ENCODE measurements around the gene ASTN1. TPM values are rescaled to one million over a fixed set of nuclear protein-coding genes. Genes with fewer than 3 reads are reported as not detected.

ASTN1 gene
- polyA plus RNA-seq, 1 experiment = 0.09 TPM

- Histone ChIP-seq H3K9me3 (ENCODE audit: control insufficient read depth, insufficient read depth, low read length) (no peaks in the 10 kb centered on the region), H3K27me3 (ENCODE audit: control insufficient read depth, insufficient read depth, low read length) (no peaks in the 10 kb centered on the region), H3K27ac (ENCODE audit: low read depth, low read length) (no peak overlapping the region), H3K4me3 (ENCODE audit: low read depth, low read length) (no peak overlapping the region)
- CTCF ChIA-PET = no interaction called here
- DNase-seq (ENCODE audit: low read depth, low spot score) = no peak
- TF ChIP-seq, protein P1, sequence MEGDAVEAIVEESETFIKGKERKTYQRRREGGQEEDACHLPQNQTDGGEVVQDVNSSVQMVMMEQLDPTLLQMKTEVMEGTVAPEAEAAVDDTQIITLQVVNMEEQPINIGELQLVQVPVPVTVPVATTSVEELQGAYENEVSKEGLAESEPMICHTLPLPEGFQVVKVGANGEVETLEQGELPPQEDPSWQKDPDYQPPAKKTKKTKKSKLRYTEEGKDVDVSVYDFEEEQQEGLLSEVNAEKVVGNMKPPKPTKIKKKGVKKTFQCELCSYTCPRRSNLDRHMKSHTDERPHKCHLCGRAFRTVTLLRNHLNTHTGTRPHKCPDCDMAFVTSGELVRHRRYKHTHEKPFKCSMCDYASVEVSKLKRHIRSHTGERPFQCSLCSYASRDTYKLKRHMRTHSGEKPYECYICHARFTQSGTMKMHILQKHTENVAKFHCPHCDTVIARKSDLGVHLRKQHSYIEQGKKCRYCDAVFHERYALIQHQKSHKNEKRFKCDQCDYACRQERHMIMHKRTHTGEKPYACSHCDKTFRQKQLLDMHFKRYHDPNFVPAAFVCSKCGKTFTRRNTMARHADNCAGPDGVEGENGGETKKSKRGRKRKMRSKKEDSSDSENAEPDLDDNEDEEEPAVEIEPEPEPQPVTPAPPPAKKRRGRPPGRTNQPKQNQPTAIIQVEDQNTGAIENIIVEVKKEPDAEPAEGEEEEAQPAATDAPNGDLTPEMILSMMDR (IDR thresholded peaks at IDR 0.05; ENCODE audit: low read depth, low read length) = no peak
- POLR2A ChIA-PET = no interaction called here
Measured at GRCh38 chr1:176942346-176942745, 222.2 kb downstream of the ASTN1 start.

GRCh38 chr1:176939993-176940392 is 224.5 kb downstream of the ASTN1 start:
- TF ChIP-seq, protein P1 (IDR thresholded peaks at IDR 0.05; ENCODE audit: low read depth, low read length) = no peak
- no peak overlapping the region for H3K27ac ChIP-seq (ENCODE audit: low read depth, low read length)
- no peaks in the 10 kb centered on the region for H3K9me3 ChIP-seq (ENCODE audit: control insufficient read depth, insufficient read depth, low read length)
- no peaks in the 10 kb centered on the region for H3K27me3 ChIP-seq (ENCODE audit: control insufficient read depth, insufficient read depth, low read length)
- POLR2A ChIA-PET = no interaction called here
- no peak for DNase-seq (ENCODE audit: low read depth, low spot score)
- no peak overlapping the region for H3K4me3 ChIP-seq (ENCODE audit: low read depth, low read length)
- CTCF ChIA-PET = no interaction called here

- DNase-seq (ENCODE audit: low read depth, low spot score) = no peak
- Histone ChIP-seq H3K4me3 (ENCODE audit: low read depth, low read length) (no peak overlapping the region), H3K27ac (ENCODE audit: low read depth, low read length) (no peak overlapping the region), H3K27me3 (ENCODE audit: control insufficient read depth, insufficient read depth, low read length) (no peaks in the 10 kb centered on the region), H3K9me3 (ENCODE audit: control insufficient read depth, insufficient read depth, low read length) (no peaks in the 10 kb centered on the region)
- CTCF ChIA-PET = no interaction called here
- POLR2A ChIA-PET = no interaction called here
- TF ChIP-seq, protein P1 (IDR thresholded peaks at IDR 0.05; ENCODE audit: low read depth, low read length) = no peak
Measured at GRCh38 chr1:176938375-176938774, 226.1 kb downstream of the ASTN1 start.

- ChIA-PET CTCF (no interaction called here), POLR2A (interaction anchor here (0.7 kb wide), 1 partner anchor 1237 kb away, joined by 3 read pairs; no protein-coding TSS in a partner anchor)
- TF ChIP-seq, protein P1 (IDR thresholded peaks at IDR 0.05; ENCODE audit: low read depth, low read length) = no peak
- no peak for DNase-seq (ENCODE audit: low read depth, low spot score)
- Histone ChIP-seq H3K9me3 (ENCODE audit: control insufficient read depth, insufficient read depth, low read length) (no peaks in the 10 kb centered on the region), H3K27me3 (ENCODE audit: control insufficient read depth, insufficient read depth, low read length) (no peaks in the 10 kb centered on the region), H3K4me3 (ENCODE audit: low read depth, low read length) (no peak overlapping the region), H3K27ac (ENCODE audit: low read depth, low read length) (no peak overlapping the region)
Measured at GRCh38 chr1:176934370-176934769, 230.1 kb downstream of the ASTN1 start.

- H3K9me3 ChIP-seq (ENCODE audit: control insufficient read depth, insufficient read depth, low read length) = no peaks in the 10 kb centered on the region
- ChIA-PET POLR2A (no interaction called here), CTCF (interaction anchor here (0.9 kb wide), 1 partner anchor 250 kb away, joined by 3 read pairs; no protein-coding TSS in a partner anchor)
- no peak overlapping the region for H3K4me3 ChIP-seq (ENCODE audit: low read depth, low read length)
- TF ChIP-seq, protein P1 (IDR thresholded peaks at IDR 0.05; ENCODE audit: low read depth, low read length) = no peak
- no peak overlapping the region for H3K27ac ChIP-seq (ENCODE audit: low read depth, low read length)
- DNase-seq (ENCODE audit: low read depth, low spot score) = no peak
- no peaks in the 10 kb centered on the region for H3K27me3 ChIP-seq (ENCODE audit: control insufficient read depth, insufficient read depth, low read length)
Measured at GRCh38 chr1:176932114-176933104, 232.1 kb downstream of the ASTN1 start.

Data from AG04450 (cell line).